Liver (tissue), 9 donors: Measurements from ENCODE around the gene TMEM139. TPM values are rescaled to one million over a fixed set of nuclear protein-coding genes. Genes with fewer than 3 reads are reported as not detected.

Experiments
- DNase-seq: peaks from one replicate; pipeline ENCODE4 v3.0.0-alpha.2; 2017; ENCODE audit warnings: low spot score
- H3K27ac ChIP-seq, 2 donors: one replicate each; pipeline ENCODE4 v1.7.0; 2013; ENCODE audit warnings: inconsistent platforms in 2 of 2, low read length in 2 of 2, control low read depth in 1 of 2, low read depth in 1 of 2, mild to moderate bottlenecking in 1 of 2
- H3K27me3 ChIP-seq, 4 donors: one replicate each; pipeline versions ENCODE4 v1.6.1 to v1.7.0; 2013; ENCODE audit warnings: low read length in 3 of 4, inconsistent platforms in 1 of 4, mild to moderate bottlenecking in 1 of 4, moderate library complexity in 1 of 4; ENCODE audit not compliant: control insufficient read depth in 4 of 4, insufficient read depth in 4 of 4
- H3K36me3 ChIP-seq, 4 donors: one replicate each; pipeline versions ENCODE4 v1.6.1 to v1.7.0; 2013; ENCODE audit warnings: low read length in 3 of 4, mild to moderate bottlenecking in 3 of 4, low read depth in 1 of 4, moderate library complexity in 1 of 4; ENCODE audit not compliant: control insufficient read depth in 4 of 4, insufficient read depth in 3 of 4
- H3K4me1 ChIP-seq, 4 donors: one replicate each; pipeline versions ENCODE4 v1.6.1 to v1.7.0; 2013; ENCODE audit warnings: low read length in 3 of 4, mild to moderate bottlenecking in 3 of 4, moderate library complexity in 1 of 4; ENCODE audit not compliant: control insufficient read depth in 4 of 4, insufficient read depth in 4 of 4
- H3K4me3 ChIP-seq, 3 donors: one replicate each; pipeline versions ENCODE4 v1.6.1 to v1.7.0; 2013; ENCODE audit warnings: low read length in 3 of 3, control low read depth in 1 of 3, low read depth in 1 of 3, mild to moderate bottlenecking in 1 of 3
- H3K9ac ChIP-seq, 2 donors: one replicate each; pipeline ENCODE4 v1.7.0; 2013; ENCODE audit warnings: low read length in 2 of 2, mild to moderate bottlenecking in 2 of 2, moderate library complexity in 2 of 2, control low read depth in 1 of 2, low read depth in 1 of 2
- H3K9me3 ChIP-seq, 4 donors: one replicate each; pipeline versions ENCODE4 v1.6.1 to v1.7.0; 2013; ENCODE audit warnings: low read length in 3 of 4; ENCODE audit not compliant: control insufficient read depth in 4 of 4
- EGR1 ChIP-seq, 2 donors: IDR thresholded peaks; 2 replicates each; pipeline ENCODE4 v1.6.1; 2016 to 2018; ENCODE audit warnings: antibody characterized with exemption in 2 of 2, low read depth in 2 of 2
- FOXA1 ChIP-seq: IDR thresholded peaks from 2 replicates; pipeline ENCODE4 v1.6.1; 2016; ENCODE audit warnings: antibody characterized with exemption
- FOXA2 ChIP-seq: IDR thresholded peaks from 2 replicates; pipeline ENCODE4 v1.6.1; 2016; ENCODE audit warnings: antibody characterized with exemption
- GABPA ChIP-seq, 2 donors: IDR thresholded peaks in 1 of 2; conservative IDR thresholded peaks in 1 of 2; 2 replicates each; pipeline ENCODE4 v1.6.1; 2016; ENCODE audit warnings: antibody characterized with exemption in 2 of 2, mild to moderate bottlenecking in 1 of 2, moderate library complexity in 1 of 2
- HNF4A ChIP-seq, 2 donors: conservative IDR thresholded peaks; 2 replicates each; pipeline ENCODE4 v1.6.1; 2016; ENCODE audit warnings: antibody characterized with exemption in 2 of 2, mild to moderate bottlenecking in 2 of 2
- HNF4G ChIP-seq: IDR thresholded peaks from 2 replicates; pipeline ENCODE4 v1.6.1; 2016; ENCODE audit warnings: antibody characterized with exemption
- JUND ChIP-seq, 2 donors: IDR thresholded peaks; 2 replicates each; pipeline ENCODE4 v1.6.1; 2016; ENCODE audit warnings: antibody characterized with exemption in 2 of 2
- RAD21 ChIP-seq, 2 donors: IDR thresholded peaks; 2 replicates each; pipeline ENCODE4 v1.6.1; 2016; ENCODE audit warnings: antibody characterized with exemption in 2 of 2, mild to moderate bottlenecking in 2 of 2
- RXRA ChIP-seq, 2 donors: IDR thresholded peaks; 2 replicates each; pipeline ENCODE4 v1.6.1; 2017 to 2018; ENCODE audit warnings: antibody characterized with exemption in 2 of 2, mild to moderate bottlenecking in 1 of 2
- SP1 ChIP-seq: IDR thresholded peaks from 2 replicates; pipeline ENCODE4 v1.6.1; 2018; ENCODE audit warnings: antibody characterized with exemption, mild to moderate bottlenecking
- TAF1 ChIP-seq: conservative IDR thresholded peaks from 2 replicates; pipeline ENCODE4 v1.6.1; 2016; ENCODE audit warnings: antibody characterized with exemption, mild to moderate bottlenecking
- YY1 ChIP-seq: IDR thresholded peaks from 2 replicates; pipeline ENCODE4 v1.6.1; 2016; ENCODE audit warnings: antibody characterized with exemption, mild to moderate bottlenecking
- WGBS: extraction: QIAGEN DNeasy Blood & Tissue Kit; methylation state at CpG from one replicate; pipeline ENCODE4 v1.1.7; 2013; 5-methylcytosine and 5-hydroxymethylcytosine counted together
- polyA plus RNA-seq, 2 donors: library from polyadenylated mRNA; stranded (reverse) in 1 of 2; unstranded in 1 of 2; fragments of 200-250 nt in 1 of 2; fragments of >200 nt in 1 of 2; fragmentation: Nextera tagmentation in 1 of 2; extraction: Ambion mirVana in 1 of 2; gene quantifications; one replicate each; pipeline versions ENCODE4 v1.2.1 to v1.2.3, GENCODE V29; 2013 to 2015
- total RNA-seq, 2 donors: library from RNA; depleted of rRNA; stranded (reverse); fragments of >200 nt; gene quantifications; one replicate each; pipeline ENCODE4 v1.2.3, GENCODE V29; 2014
- TF ChIP-seq, protein P1 (sequence below): IDR thresholded peaks from 2 replicates; pipeline ENCODE4 v1.6.1; 2016; ENCODE audit warnings: antibody characterized with exemption
- TF ChIP-seq, protein P2 (sequence below): IDR thresholded peaks from 2 replicates; pipeline ENCODE4 v1.6.1; 2016; ENCODE audit warnings: antibody characterized with exemption
- TF ChIP-seq, protein P3 (sequence below): IDR thresholded peaks from 2 replicates; pipeline ENCODE4 v1.6.1; 2016; ENCODE audit warnings: antibody characterized with exemption, mild to moderate bottlenecking
- TF ChIP-seq, protein P4 (sequence below): IDR thresholded peaks from 2 replicates; pipeline ENCODE4 v1.6.1; 2016; ENCODE audit warnings: antibody characterized with exemption
- TF ChIP-seq, protein P5 (sequence below): fragments of 150-350 bp; IDR thresholded peaks from 2 replicates; pipeline ENCODE4 v1.5.1; 2017; ENCODE audit warnings: improper control_type of control experiment, low read depth, low read length; ENCODE audit not compliant: missing input control
- donor health status: healthy.
- donor health status: healthy.
- donor health status: healthy.
- donor health status: healthy.
- donor health status: healthy.

The TMEM139 gene
- total and polyA plus RNA-seq, 4 donors: 3.0 to 8.6 (median 5.5) TPM

DNA sequence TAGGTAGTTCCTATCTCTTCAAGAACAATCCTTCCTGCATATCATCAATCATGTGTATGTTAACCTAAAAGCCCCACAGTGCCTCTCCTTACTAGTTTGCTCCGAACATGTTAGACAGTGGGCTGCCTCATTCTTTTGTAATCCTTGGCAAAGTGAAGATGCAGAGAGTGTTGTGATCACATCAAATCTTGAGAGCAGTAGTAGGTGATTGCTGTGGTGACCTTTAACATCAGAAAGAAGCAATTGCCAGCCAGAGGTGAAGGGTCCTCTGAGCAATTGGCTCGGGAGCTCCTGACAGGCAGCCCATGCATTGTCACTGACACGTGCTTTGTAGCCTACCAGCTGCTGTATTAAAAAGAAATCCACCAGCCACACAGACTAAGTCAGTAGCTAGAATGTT lies 41.1 kb upstream of the TMEM139 start:
- 47% methylated on average over 3 of the region's 3 CpGs for WGBS
- no peak overlapping the region for H3K9ac ChIP-seq
- H3K27ac ChIP-seq: no peak overlapping the region
- H3K4me1 ChIP-seq: peaks cover 5 to 29% (median 20%) of the 10 kb centered on the region in 4 donors
- TF ChIP-seq EGR1 (IDR thresholded peaks at IDR 0.05; ENCODE audit: low read depth in 2 of 2) (no peak), GABPA (IDR thresholded peaks at IDR 0.05 in 1 of 2, conservative IDR thresholded peaks at IDR 0.05 in 1 of 2) (no peak), HNF4A (conservative IDR thresholded peaks at IDR 0.05) (no peak), TAF1 (no peak), FOXA2 (no peak), RAD21 (IDR thresholded peaks at IDR 0.05) (no peak), SP1 (no peak), FOXA1 (no peak), RXRA (IDR thresholded peaks at IDR 0.05) (no peak), YY1 (no peak), HNF4G (no peak)
- TF ChIP-seq, protein P1, sequence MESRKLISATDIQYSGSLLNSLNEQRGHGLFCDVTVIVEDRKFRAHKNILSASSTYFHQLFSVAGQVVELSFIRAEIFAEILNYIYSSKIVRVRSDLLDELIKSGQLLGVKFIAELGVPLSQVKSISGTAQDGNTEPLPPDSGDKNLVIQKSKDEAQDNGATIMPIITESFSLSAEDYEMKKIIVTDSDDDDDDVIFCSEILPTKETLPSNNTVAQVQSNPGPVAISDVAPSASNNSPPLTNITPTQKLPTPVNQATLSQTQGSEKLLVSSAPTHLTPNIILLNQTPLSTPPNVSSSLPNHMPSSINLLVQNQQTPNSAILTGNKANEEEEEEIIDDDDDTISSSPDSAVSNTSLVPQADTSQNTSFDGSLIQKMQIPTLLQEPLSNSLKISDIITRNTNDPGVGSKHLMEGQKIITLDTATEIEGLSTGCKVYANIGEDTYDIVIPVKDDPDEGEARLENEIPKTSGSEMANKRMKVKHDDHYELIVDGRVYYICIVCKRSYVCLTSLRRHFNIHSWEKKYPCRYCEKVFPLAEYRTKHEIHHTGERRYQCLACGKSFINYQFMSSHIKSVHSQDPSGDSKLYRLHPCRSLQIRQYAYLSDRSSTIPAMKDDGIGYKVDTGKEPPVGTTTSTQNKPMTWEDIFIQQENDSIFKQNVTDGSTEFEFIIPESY: no peak
- TF ChIP-seq, protein P2, sequence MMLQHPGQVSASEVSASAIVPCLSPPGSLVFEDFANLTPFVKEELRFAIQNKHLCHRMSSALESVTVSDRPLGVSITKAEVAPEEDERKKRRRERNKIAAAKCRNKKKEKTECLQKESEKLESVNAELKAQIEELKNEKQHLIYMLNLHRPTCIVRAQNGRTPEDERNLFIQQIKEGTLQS: no peak
- TF ChIP-seq, protein P3, sequence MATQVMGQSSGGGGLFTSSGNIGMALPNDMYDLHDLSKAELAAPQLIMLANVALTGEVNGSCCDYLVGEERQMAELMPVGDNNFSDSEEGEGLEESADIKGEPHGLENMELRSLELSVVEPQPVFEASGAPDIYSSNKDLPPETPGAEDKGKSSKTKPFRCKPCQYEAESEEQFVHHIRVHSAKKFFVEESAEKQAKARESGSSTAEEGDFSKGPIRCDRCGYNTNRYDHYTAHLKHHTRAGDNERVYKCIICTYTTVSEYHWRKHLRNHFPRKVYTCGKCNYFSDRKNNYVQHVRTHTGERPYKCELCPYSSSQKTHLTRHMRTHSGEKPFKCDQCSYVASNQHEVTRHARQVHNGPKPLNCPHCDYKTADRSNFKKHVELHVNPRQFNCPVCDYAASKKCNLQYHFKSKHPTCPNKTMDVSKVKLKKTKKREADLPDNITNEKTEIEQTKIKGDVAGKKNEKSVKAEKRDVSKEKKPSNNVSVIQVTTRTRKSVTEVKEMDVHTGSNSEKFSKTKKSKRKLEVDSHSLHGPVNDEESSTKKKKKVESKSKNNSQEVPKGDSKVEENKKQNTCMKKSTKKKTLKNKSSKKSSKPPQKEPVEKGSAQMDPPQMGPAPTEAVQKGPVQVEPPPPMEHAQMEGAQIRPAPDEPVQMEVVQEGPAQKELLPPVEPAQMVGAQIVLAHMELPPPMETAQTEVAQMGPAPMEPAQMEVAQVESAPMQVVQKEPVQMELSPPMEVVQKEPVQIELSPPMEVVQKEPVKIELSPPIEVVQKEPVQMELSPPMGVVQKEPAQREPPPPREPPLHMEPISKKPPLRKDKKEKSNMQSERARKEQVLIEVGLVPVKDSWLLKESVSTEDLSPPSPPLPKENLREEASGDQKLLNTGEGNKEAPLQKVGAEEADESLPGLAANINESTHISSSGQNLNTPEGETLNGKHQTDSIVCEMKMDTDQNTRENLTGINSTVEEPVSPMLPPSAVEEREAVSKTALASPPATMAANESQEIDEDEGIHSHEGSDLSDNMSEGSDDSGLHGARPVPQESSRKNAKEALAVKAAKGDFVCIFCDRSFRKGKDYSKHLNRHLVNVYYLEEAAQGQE: no peak
- TF ChIP-seq, protein P4, sequence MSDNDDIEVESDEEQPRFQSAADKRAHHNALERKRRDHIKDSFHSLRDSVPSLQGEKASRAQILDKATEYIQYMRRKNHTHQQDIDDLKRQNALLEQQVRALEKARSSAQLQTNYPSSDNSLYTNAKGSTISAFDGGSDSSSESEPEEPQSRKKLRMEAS: no peak
- TF ChIP-seq, protein P5, sequence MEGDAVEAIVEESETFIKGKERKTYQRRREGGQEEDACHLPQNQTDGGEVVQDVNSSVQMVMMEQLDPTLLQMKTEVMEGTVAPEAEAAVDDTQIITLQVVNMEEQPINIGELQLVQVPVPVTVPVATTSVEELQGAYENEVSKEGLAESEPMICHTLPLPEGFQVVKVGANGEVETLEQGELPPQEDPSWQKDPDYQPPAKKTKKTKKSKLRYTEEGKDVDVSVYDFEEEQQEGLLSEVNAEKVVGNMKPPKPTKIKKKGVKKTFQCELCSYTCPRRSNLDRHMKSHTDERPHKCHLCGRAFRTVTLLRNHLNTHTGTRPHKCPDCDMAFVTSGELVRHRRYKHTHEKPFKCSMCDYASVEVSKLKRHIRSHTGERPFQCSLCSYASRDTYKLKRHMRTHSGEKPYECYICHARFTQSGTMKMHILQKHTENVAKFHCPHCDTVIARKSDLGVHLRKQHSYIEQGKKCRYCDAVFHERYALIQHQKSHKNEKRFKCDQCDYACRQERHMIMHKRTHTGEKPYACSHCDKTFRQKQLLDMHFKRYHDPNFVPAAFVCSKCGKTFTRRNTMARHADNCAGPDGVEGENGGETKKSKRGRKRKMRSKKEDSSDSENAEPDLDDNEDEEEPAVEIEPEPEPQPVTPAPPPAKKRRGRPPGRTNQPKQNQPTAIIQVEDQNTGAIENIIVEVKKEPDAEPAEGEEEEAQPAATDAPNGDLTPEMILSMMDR: no peak
- no peaks in the 10 kb centered on the region for H3K9me3 ChIP-seq
- H3K4me3 ChIP-seq: no peak overlapping the region
- no peaks in the 10 kb centered on the region for H3K36me3 ChIP-seq
- H3K27me3 ChIP-seq: no peaks in the 10 kb centered on the region
- DNase-seq: no peak

DNA sequence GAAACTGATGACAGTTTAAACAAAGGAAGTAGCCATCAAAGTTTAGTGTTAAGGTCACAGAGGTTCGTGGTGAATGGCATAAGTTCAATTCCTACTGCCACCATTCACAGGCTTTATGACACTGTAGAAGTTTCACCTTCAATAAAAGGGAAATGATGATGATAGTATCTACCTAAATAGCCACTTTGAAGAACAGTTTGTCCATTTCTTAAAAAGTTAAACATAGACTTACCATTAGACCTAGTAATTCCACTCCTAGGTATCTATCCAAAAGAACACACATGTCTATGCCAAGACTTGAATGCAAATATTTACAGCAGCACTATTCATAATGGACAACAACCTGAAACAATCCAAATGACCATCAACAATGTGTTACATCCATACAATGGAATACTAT lies 40.4 kb upstream of the TMEM139 start:
- H3K27ac ChIP-seq: no peak overlapping the region
- H3K9me3 ChIP-seq: no peaks in the 10 kb centered on the region
- no peak overlapping the region for H3K9ac ChIP-seq
- H3K4me1 ChIP-seq: peaks cover 8 to 36% (median 24%) of the 10 kb centered on the region in 4 donors
- H3K27me3 ChIP-seq: no peaks in the 10 kb centered on the region
- DNase-seq: no peak
- no peak overlapping the region for H3K4me3 ChIP-seq
- no peaks in the 10 kb centered on the region for H3K36me3 ChIP-seq
- 11% methylated on average over 1 of the region's 1 CpG for WGBS
- TF ChIP-seq, protein P1: no peak
- TF ChIP-seq, protein P5: no peak
- TF ChIP-seq JUND (IDR thresholded peaks at IDR 0.05) (no peak), GABPA (IDR thresholded peaks at IDR 0.05 in 1 of 2, conservative IDR thresholded peaks at IDR 0.05 in 1 of 2) (no peak)
